RWPE1 (cell line): ENCODE results near the gene AADAT.

ENCODE experiments used
- CTCF ChIA-PET: fragments of 350-600 bp; sonication (Branson Sonifier 250); formaldehyde crosslinking; extraction: SDS; loops from one replicate; lab custom pipeline; 2021; lab: Yijun Ruan, JAX
- POLR2A ChIA-PET: fragments of 400-600 bp; formaldehyde crosslinking; extraction: SDS; loops from one replicate; lab custom pipeline; 2020; ENCODE audit warnings: antibody characterized with exemption; ENCODE audit not compliant: low non-redundant PET; lab: Yijun Ruan, JAX
- DNase-seq: peaks from one replicate; pipeline ENCODE4 v3.0.0; 2012; ENCODE audit warnings: low spot score
- H3K27ac ChIP-seq: fragments of 450-650 bp; 2 replicates; pipeline ENCODE4 v1.5.1; 2017
- TF ChIP-seq, protein P1 (sequence below): fragments of 450-650 bp; conservative IDR thresholded peaks from 2 replicates; pipeline ENCODE4 v1.5.1; 2017; ENCODE audit warnings: low read depth, mild to moderate bottlenecking

The AADAT gene

DNA sequence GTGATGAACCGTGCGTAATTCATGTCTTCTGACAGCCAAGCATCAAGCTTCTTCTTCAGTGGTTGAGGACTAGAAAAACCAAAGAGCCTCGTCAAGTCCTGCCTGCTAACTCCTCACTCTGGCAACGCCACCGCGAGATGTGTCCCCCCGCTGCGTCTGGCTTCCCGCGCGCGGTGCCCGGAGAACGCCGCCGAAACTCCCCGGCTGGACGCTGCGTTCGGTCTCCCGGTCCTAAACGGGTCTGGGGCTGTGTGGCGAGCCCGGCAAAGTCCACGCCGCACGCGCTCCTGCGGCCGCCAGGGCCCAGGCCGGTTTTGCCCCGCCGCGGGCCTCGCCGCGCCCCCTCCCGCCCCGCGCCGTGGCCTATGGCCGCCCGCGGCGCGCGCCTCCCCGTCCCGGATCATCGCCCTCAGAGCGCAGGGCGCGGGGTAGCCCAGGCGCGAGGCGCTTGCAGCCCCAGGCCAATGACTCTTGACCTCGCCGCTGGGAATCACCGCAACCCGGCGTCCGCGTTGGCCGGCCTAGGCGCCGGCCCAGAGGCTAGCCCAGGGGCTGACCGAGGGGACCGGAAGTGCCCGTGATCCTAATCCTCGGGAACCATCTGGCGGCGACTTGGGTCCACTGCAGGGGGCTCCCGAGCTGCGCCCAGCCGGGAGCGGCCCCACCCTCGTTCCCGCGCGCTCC lies at the start of gene AADAT:
Gene AADAT (minus strand): TSS at position 289 of the 684 bp plus-strand sequence. CDS start 266 bp downstream, at position 23.
- POLR2A ChIA-PET = no interaction called here
- peak within 1 kb of the TSS; percentile 78 for H3K27ac ChIP-seq
- CTCF ChIA-PET = interaction anchor here (0.7 to 1.0 kb wide), 3 partner anchors 17 to 280 kb away, joined by 3 to 5 read pairs (median 3); no protein-coding TSS in a partner anchor
- DNase-seq = peak; percentile 80
- TF ChIP-seq, protein P1, sequence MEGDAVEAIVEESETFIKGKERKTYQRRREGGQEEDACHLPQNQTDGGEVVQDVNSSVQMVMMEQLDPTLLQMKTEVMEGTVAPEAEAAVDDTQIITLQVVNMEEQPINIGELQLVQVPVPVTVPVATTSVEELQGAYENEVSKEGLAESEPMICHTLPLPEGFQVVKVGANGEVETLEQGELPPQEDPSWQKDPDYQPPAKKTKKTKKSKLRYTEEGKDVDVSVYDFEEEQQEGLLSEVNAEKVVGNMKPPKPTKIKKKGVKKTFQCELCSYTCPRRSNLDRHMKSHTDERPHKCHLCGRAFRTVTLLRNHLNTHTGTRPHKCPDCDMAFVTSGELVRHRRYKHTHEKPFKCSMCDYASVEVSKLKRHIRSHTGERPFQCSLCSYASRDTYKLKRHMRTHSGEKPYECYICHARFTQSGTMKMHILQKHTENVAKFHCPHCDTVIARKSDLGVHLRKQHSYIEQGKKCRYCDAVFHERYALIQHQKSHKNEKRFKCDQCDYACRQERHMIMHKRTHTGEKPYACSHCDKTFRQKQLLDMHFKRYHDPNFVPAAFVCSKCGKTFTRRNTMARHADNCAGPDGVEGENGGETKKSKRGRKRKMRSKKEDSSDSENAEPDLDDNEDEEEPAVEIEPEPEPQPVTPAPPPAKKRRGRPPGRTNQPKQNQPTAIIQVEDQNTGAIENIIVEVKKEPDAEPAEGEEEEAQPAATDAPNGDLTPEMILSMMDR = peak; percentile 88

DNA sequence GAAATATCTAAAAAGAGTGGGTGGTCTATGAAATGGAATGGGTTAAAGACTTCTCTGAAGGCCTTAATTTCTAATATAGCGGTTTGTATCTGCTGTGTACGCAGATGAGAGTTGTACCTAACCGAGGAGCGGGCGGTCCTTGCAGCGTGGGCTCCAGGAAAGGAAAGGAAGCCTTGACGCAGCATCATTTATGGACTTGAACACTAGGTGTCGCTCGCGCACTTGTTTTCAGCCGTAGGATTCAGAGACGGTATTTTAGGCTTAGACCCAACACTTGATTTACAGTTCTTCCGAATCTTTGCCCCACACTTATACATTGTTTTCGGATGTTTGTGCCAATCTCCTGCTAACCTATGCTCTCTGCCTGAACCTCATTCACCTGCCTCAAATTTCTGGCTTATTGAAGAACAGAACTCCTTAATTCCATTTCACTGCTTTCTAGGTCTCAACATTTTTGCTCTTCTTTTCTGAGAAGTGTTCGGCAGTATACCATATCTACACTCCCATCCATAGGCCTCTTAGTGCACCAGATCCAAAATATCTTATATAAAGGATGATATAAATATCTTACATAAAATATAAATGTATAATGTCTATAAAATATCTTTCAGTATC lies 48.9 kb upstream of the AADAT start:
- POLR2A ChIA-PET = no interaction called here
- DNase-seq = peak; percentile 67
- CTCF ChIA-PET = no interaction called here

DNA sequence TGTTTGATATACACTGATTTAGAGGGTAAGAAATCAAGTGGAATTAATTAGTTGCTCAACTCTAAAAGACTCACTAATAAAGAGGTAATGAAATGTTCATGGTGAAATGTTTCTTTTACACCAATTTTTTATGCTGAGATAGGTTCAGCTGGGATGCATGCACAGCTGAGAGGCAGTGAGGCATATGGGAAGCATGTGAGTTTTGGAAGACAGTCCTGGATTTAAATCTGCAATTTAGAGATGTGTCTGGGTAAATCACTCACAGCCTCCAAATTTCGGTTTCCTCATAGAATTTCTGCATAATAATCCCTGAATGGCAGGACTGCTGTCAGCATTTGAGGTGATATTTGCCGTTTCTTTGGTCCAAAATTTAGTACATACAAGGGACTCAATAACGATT lies 48.2 kb upstream of the AADAT start:
- TF ChIP-seq, protein P1 = no peak
- no peak overlapping the region for H3K27ac ChIP-seq
- ChIA-PET POLR2A (no interaction called here), CTCF (interaction anchor here (0.7 to 0.9 kb wide), 4 partner anchors 10 to 1049 kb away, joined by 3 to 6 read pairs (median 3); no protein-coding TSS in a partner anchor)
- DNase-seq = no peak

More for the DNA sequence above, 48.9 kb upstream of the AADAT start:
- TF ChIP-seq, protein P1 = peak; percentile 76
- H3K27ac ChIP-seq = no peak overlapping the region

DNA sequence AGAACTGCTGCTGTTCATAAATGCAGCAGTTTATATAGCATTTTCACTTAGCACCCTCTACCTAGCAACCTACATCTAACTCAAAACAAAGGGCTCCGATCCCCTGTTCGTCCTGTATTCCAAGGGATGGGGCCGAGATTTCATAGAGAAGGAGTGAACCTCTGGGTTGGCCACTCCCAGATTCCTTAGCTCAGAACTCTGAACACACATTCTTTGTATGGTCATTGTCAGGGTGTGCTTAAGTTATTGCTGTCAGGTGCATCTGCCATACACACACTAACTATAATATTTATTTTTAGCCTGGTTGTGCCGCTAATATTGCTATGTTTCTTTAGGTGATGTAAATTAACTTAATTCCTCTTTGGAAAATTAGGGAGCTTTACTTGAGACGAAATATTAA lies 47.7 kb upstream of the AADAT start:
- DNase-seq = no peak
- H3K27ac ChIP-seq = no peak overlapping the region
- ChIA-PET POLR2A (no interaction called here), CTCF (interaction anchor here (0.5 to 1.3 kb wide), 6 partner anchors 11 to 1049 kb away, joined by 3 to 6 read pairs (median 3); no protein-coding TSS in a partner anchor)
- TF ChIP-seq, protein P1 = no peak

DNA sequence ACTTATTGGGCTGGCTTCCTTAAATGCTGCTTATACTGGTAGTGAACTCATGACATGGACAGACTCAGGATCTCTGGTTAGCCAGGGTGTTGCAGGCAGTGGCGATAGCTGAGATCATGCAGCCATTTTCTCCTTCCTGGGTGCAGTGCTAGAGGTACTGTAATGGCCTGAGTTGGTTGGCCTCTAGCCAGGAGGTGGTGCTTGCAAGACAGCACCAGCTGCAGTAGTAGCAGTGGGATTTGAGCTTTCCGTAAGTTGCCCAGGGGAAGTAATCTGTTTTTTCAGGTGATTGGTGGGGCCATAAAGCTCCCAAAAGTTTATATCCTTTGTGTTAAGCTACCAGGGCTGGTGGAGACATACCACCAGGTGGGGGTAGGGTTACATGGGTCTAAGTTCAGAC lies 45.1 kb upstream of the AADAT start:
- H3K27ac ChIP-seq = no peak overlapping the region
- ChIA-PET POLR2A (no interaction called here), CTCF (interaction anchor here (0.6 kb wide), 1 partner anchor 101 kb away, joined by 3 read pairs; no protein-coding TSS in a partner anchor)
- TF ChIP-seq, protein P1 = no peak
- no peak for DNase-seq

DNA sequence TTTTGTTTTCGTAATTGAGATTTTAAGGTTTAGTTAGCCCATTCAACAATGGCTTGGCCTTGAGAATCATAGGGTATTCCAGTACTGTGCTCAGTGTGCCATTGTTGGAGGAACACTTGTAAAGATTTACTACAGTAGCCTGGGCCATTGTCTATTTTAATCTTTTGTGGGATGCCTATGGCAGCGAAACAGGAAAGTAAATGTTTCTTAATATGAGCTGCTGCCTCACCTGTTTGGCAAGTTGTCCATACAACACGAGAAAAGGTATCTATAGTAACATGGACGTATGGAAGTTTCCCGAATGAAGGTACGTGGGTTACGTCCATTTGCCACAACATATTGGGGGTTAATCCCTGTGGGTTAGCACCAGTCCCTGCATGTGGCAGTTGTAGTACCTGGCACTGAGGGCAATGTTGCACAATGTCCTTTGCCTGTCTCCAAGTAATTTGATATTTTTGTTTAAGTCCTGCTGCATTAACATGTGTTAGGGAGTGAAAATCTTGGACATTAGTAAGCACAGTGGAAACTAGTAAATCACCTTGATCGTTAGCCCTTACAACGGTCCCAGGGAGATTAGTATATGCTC lies 38.6 kb upstream of the AADAT start:
- POLR2A ChIA-PET = no interaction called here
- H3K27ac ChIP-seq = peak overlapping the region; percentile 39; the same call in 1 of the 2 replicates
- TF ChIP-seq, protein P1 = no peak
- CTCF ChIA-PET = interaction anchor here (0.5 to 0.6 kb wide), 2 partner anchors 246 to 1006 kb away, joined by 3 to 4 read pairs; no protein-coding TSS in a partner anchor
- DNase-seq = no peak
